ENCODE results near the gene BOC.

BOC gene

DNA sequence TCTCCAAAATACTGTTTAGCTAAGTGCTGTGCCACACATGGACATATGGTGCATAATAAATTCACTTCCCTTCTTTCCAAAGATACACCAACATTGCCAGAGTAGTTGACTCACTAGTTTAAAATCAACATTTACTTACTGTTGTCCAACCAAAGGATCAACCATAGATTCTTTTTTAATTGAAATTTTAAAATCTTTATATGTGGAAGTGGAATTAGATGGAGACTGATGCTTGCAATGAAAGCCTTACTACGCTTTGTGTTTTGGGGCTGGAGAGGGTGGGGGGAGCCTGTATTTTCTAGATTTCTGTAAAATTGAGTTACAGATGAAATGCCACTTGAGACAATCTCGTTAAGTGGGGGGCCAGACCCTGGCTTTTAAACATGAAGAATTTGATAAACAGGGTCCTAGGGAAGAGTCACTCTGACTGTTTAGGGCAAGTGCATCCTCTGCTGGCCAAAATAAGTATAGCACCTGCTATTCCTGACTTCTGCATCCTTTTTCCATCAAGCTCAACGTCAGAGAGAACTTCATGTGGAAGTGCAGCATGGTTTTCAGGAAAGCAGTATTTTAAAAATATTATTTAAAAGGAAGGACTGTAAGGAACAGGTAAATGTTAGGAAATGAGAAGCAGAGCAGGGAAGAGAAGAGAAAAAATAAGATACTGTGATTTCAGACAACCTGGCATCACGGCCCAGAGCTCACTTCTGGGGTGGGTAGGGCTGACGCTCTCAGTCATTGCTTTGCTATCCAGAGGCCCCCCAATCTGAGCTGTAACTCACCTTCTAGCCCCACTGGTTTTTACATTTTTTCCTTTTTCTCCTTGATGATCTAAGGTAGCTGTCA lies 76.7 kb downstream of the BOC start:
- H3K27ac ChIP-seq (ENCODE audit: low read depth, low read length): no peak overlapping the region

GRCh38 chr3:113288881-113289280 lies 77.5 kb downstream of the BOC start:
- Histone ChIP-seq H3K4me1 (ENCODE audit: control insufficient read depth in 5 of 5, insufficient read depth in 5 of 5, low read length in 5 of 5) (peaks cover 0 to 10% (median 3%) of the 10 kb centered on the region in 5 donors), H3K9ac (ENCODE audit: low read length in 5 of 5) (no peak overlapping the region), H3K27me3 (ENCODE audit: control insufficient read depth in 5 of 5, insufficient read depth in 4 of 5, low read length in 5 of 5) (no peaks in the 10 kb centered on the region), H3K4me3 (ENCODE audit: low read depth in 1 of 5, low read length in 5 of 5) (no peak overlapping the region), H3K9me3 (ENCODE audit: control insufficient read depth in 5 of 5, low read length in 5 of 5) (no peaks in the 10 kb centered on the region), H3K27ac (ENCODE audit: low read depth, low read length) (no peak overlapping the region), H3K36me3 (ENCODE audit: control insufficient read depth in 5 of 5, insufficient read depth in 5 of 5, low read length in 5 of 5) (peaks cover 0 to 16% (median 6%) of the 10 kb centered on the region in 5 donors)

More for the DNA sequence above, 76.7 kb downstream of the BOC start:
- Histone ChIP-seq H3K27me3 (ENCODE audit: control insufficient read depth in 5 of 5, insufficient read depth in 4 of 5, low read length in 5 of 5) (no peaks in the 10 kb centered on the region), H3K9me3 (ENCODE audit: control insufficient read depth in 5 of 5, low read length in 5 of 5) (no peaks in the 10 kb centered on the region), H3K36me3 (ENCODE audit: control insufficient read depth in 5 of 5, insufficient read depth in 5 of 5, low read length in 5 of 5) (peaks cover 0 to 21% (median 6%) of the 10 kb centered on the region in 5 donors), H3K4me3 (ENCODE audit: low read depth in 1 of 5, low read length in 5 of 5) (no peak overlapping the region), H3K4me1 (ENCODE audit: control insufficient read depth in 5 of 5, insufficient read depth in 5 of 5, low read length in 5 of 5) (peaks cover 0 to 10% (median 3%) of the 10 kb centered on the region in 5 donors), H3K9ac (ENCODE audit: low read length in 5 of 5) (no peak overlapping the region)

DNA sequence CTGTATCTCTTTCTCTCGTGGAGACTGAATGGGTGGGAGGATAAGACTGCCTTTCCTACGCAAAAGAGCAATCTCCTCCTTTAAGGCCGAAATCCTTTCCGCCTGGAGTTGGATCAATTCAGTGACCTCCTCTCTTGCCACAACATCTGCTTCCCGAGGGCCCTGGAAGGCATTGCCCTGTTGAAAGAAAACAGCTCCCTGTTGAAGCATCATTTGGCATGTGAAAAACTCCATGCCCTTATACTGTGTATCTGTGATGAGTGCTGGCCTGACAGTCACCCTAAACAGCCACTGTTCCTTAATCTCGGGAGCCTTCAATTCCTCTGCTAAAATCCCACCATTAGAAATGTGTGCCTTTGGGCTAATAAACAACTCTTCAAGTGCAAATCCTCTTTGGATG lies 80.2 kb downstream of the BOC start:
- Histone ChIP-seq H3K9me3 (ENCODE audit: control insufficient read depth in 5 of 5, low read length in 5 of 5) (no peaks in the 10 kb centered on the region), H3K36me3 (ENCODE audit: control insufficient read depth in 5 of 5, insufficient read depth in 5 of 5, low read length in 5 of 5) (peaks cover 0 to 5% (median 0%) of the 10 kb centered on the region in 5 donors), H3K4me3 (ENCODE audit: low read depth in 1 of 5, low read length in 5 of 5) (no peak overlapping the region), H3K4me1 (ENCODE audit: control insufficient read depth in 5 of 5, insufficient read depth in 5 of 5, low read length in 5 of 5) (peaks cover 0 to 10% (median 3%) of the 10 kb centered on the region in 5 donors), H3K27me3 (ENCODE audit: control insufficient read depth in 5 of 5, insufficient read depth in 4 of 5, low read length in 5 of 5) (no peaks in the 10 kb centered on the region), H3K27ac (ENCODE audit: low read depth, low read length) (no peak overlapping the region), H3K9ac (ENCODE audit: low read length in 5 of 5) (no peak overlapping the region)

- peaks cover 0 to 5% (median 0%) of the 10 kb centered on the region in 5 donors for H3K36me3 ChIP-seq (ENCODE audit: control insufficient read depth in 5 of 5, insufficient read depth in 5 of 5, low read length in 5 of 5)
- no peak overlapping the region for H3K9ac ChIP-seq (ENCODE audit: low read length in 5 of 5)
- no peaks in the 10 kb centered on the region for H3K27me3 ChIP-seq (ENCODE audit: control insufficient read depth in 5 of 5, insufficient read depth in 4 of 5, low read length in 5 of 5)
- H3K9me3 ChIP-seq (ENCODE audit: control insufficient read depth in 5 of 5, low read length in 5 of 5): no peaks in the 10 kb centered on the region
- no peak overlapping the region for H3K4me3 ChIP-seq (ENCODE audit: low read depth in 1 of 5, low read length in 5 of 5)
- H3K27ac ChIP-seq (ENCODE audit: low read depth, low read length): no peak overlapping the region
- H3K4me1 ChIP-seq (ENCODE audit: control insufficient read depth in 5 of 5, insufficient read depth in 5 of 5, low read length in 5 of 5): no peaks in the 10 kb centered on the region
These were observed 81.6 kb downstream of the BOC start for GRCh38 chr3:113292933-113293332.

DNA sequence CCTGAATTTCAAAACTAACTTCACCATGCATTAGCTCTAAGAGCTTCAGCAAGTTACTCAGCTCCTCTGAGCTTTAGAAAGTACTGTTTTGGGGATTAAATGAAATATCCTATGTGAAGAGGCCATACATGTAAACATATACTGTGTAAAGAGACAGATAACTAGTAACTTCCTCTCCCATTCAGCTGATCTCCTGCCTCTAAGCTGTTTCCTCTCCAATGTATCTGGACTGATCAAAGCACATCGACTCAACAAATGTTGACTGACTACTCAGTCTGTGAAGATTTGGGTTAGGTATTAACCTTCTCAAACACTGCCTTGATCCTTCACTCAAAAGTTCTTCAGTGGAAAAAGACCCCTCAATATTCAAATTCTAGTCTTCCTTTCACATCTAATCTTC lies 82.0 kb downstream of the BOC start:
- Histone ChIP-seq H3K27ac (ENCODE audit: low read depth, low read length) (no peak overlapping the region), H3K9me3 (ENCODE audit: control insufficient read depth in 5 of 5, low read length in 5 of 5) (no peaks in the 10 kb centered on the region), H3K4me1 (ENCODE audit: control insufficient read depth in 5 of 5, insufficient read depth in 5 of 5, low read length in 5 of 5) (no peaks in the 10 kb centered on the region), H3K36me3 (ENCODE audit: control insufficient read depth in 5 of 5, insufficient read depth in 5 of 5, low read length in 5 of 5) (peaks cover 0 to 5% (median 0%) of the 10 kb centered on the region in 5 donors), H3K4me3 (ENCODE audit: low read depth in 1 of 5, low read length in 5 of 5) (no peak overlapping the region), H3K27me3 (ENCODE audit: control insufficient read depth in 5 of 5, insufficient read depth in 4 of 5, low read length in 5 of 5) (no peaks in the 10 kb centered on the region), H3K9ac (ENCODE audit: low read length in 5 of 5) (no peak overlapping the region)

- H3K4me1 ChIP-seq (ENCODE audit: control insufficient read depth in 5 of 5, insufficient read depth in 5 of 5, low read length in 5 of 5): no peaks in the 10 kb centered on the region
- no peak overlapping the region for H3K27ac ChIP-seq (ENCODE audit: low read depth, low read length)
- no peaks in the 10 kb centered on the region for H3K9me3 ChIP-seq (ENCODE audit: control insufficient read depth in 5 of 5, low read length in 5 of 5)
- H3K36me3 ChIP-seq (ENCODE audit: control insufficient read depth in 5 of 5, insufficient read depth in 5 of 5, low read length in 5 of 5): peaks cover 0 to 5% (median 0%) of the 10 kb centered on the region in 5 donors
- no peak overlapping the region for H3K9ac ChIP-seq (ENCODE audit: low read length in 5 of 5)
- H3K27me3 ChIP-seq (ENCODE audit: control insufficient read depth in 5 of 5, insufficient read depth in 4 of 5, low read length in 5 of 5): no peaks in the 10 kb centered on the region
- H3K4me3 ChIP-seq (ENCODE audit: low read depth in 1 of 5, low read length in 5 of 5): no peak overlapping the region
These were observed 84.1 kb downstream of the BOC start for GRCh38 chr3:113295463-113295862.

DNA sequence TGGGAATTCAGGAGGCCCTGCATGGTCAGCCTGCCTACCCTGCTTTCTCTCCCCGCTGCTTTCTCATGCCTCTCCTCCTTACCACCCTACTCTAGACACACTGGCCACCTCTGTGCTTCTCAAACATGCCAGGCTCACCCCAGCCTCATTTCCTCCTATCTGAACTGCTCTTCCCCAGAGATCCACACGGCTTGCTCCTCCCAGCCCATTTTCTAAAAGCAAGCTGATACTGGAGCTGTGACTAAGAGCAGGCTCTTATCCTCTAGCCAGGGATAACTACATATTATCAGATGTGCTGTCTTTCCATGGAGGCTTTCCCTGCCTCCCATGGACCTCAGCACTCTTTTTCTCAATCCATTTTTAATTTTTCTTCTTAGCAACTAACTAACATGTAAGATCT lies 85.9 kb downstream of the BOC start:
- Histone ChIP-seq H3K27ac (ENCODE audit: low read depth, low read length) (no peak overlapping the region), H3K36me3 (ENCODE audit: control insufficient read depth in 5 of 5, insufficient read depth in 5 of 5, low read length in 5 of 5) (peaks cover 0 to 5% (median 0%) of the 10 kb centered on the region in 5 donors), H3K4me3 (ENCODE audit: low read depth in 1 of 5, low read length in 5 of 5) (no peak overlapping the region), H3K9ac (ENCODE audit: low read length in 5 of 5) (no peak overlapping the region), H3K9me3 (ENCODE audit: control insufficient read depth in 5 of 5, low read length in 5 of 5) (no peaks in the 10 kb centered on the region), H3K27me3 (ENCODE audit: control insufficient read depth in 5 of 5, insufficient read depth in 4 of 5, low read length in 5 of 5) (no peaks in the 10 kb centered on the region), H3K4me1 (ENCODE audit: control insufficient read depth in 5 of 5, insufficient read depth in 5 of 5, low read length in 5 of 5) (no peaks in the 10 kb centered on the region)

DNA sequence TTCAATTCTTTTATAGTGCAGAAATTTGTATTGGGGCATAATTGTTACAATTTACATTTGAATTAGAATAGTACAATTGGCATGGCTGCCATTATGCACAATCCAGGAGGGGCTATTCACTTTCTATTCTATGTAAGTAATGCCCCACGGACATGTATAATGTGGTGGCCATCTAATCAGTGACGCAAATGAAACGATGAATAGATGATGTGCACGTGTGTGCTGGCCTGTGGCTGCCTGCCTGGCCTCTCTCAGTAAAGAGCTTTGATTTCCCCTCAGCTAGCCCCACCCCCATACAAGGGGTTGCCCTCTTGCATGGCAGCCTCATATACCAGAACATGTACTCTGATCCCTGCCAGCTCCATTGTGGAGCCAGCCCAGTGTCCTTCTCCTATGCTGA lies 86.5 kb downstream of the BOC start:
- Histone ChIP-seq H3K36me3 (ENCODE audit: control insufficient read depth in 5 of 5, insufficient read depth in 5 of 5, low read length in 5 of 5) (peaks cover 0 to 5% (median 0%) of the 10 kb centered on the region in 5 donors), H3K4me3 (ENCODE audit: low read depth in 1 of 5, low read length in 5 of 5) (no peak overlapping the region), H3K27me3 (ENCODE audit: control insufficient read depth in 5 of 5, insufficient read depth in 4 of 5, low read length in 5 of 5) (no peaks in the 10 kb centered on the region)

GRCh38 chr3:113300596-113300995 lies 89.2 kb downstream of the BOC start:
- no peak overlapping the region for H3K27ac ChIP-seq (ENCODE audit: low read depth, low read length)
- H3K9me3 ChIP-seq (ENCODE audit: control insufficient read depth in 5 of 5, low read length in 5 of 5): no peaks in the 10 kb centered on the region
- H3K9ac ChIP-seq (ENCODE audit: low read length in 5 of 5): no peak overlapping the region
- peaks cover 3 to 11% (median 5%) of the 10 kb centered on the region in 5 donors for H3K36me3 ChIP-seq (ENCODE audit: control insufficient read depth in 5 of 5, insufficient read depth in 5 of 5, low read length in 5 of 5)
- no peak overlapping the region for H3K4me3 ChIP-seq (ENCODE audit: low read depth in 1 of 5, low read length in 5 of 5)
- no peaks in the 10 kb centered on the region for H3K27me3 ChIP-seq (ENCODE audit: control insufficient read depth in 5 of 5, insufficient read depth in 4 of 5, low read length in 5 of 5)
- H3K4me1 ChIP-seq (ENCODE audit: control insufficient read depth in 5 of 5, insufficient read depth in 5 of 5, low read length in 5 of 5): no peaks in the 10 kb centered on the region

More for the DNA sequence above, 86.5 kb downstream of the BOC start:
- no peak overlapping the region for H3K9ac ChIP-seq (ENCODE audit: low read length in 5 of 5)
- no peak overlapping the region for H3K27ac ChIP-seq (ENCODE audit: low read depth, low read length)
- H3K4me1 ChIP-seq (ENCODE audit: control insufficient read depth in 5 of 5, insufficient read depth in 5 of 5, low read length in 5 of 5): no peaks in the 10 kb centered on the region
- no peaks in the 10 kb centered on the region for H3K9me3 ChIP-seq (ENCODE audit: control insufficient read depth in 5 of 5, low read length in 5 of 5)

DNA sequence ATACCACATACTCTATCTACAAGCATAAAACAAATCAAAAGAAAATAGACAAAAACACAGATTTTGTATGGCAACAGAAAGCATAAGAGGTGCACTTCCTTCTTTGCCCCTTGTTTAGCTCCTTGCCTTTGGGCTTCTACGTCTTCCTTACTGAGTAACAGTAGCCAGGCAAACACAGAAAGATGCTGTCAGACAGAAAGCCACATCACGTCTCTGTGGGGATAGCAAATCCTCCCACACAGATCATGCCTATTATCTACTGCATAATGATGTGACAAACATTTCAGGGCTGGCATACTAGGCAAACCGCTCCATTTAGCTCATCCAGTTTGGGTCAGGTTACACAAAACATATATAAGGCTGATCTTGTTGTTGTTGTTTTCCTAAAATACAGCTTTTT lies 92.7 kb downstream of the BOC start:
- no peak overlapping the region for H3K9ac ChIP-seq (ENCODE audit: low read length in 5 of 5)
- no peak overlapping the region for H3K27ac ChIP-seq (ENCODE audit: low read depth, low read length)
- no peaks in the 10 kb centered on the region for H3K4me1 ChIP-seq (ENCODE audit: control insufficient read depth in 5 of 5, insufficient read depth in 5 of 5, low read length in 5 of 5)
- H3K4me3 ChIP-seq (ENCODE audit: low read depth in 1 of 5, low read length in 5 of 5): no peak overlapping the region
- H3K27me3 ChIP-seq (ENCODE audit: control insufficient read depth in 5 of 5, insufficient read depth in 4 of 5, low read length in 5 of 5): no peaks in the 10 kb centered on the region
- peaks cover 3 to 13% (median 5%) of the 10 kb centered on the region in 5 donors for H3K36me3 ChIP-seq (ENCODE audit: control insufficient read depth in 5 of 5, insufficient read depth in 5 of 5, low read length in 5 of 5)
- no peaks in the 10 kb centered on the region for H3K9me3 ChIP-seq (ENCODE audit: control insufficient read depth in 5 of 5, low read length in 5 of 5)
